CD14-positive monocyte (primary cell): ENCODE data around the gene PRKD3. TPM values are rescaled to one million over a fixed set of nuclear protein-coding genes. Genes with fewer than 3 reads are reported as not detected.

Experiments
- DNase-seq, 3 donors: peaks; one replicate each; pipeline ENCODE4 v3.0.0-alpha.2; 2011 to 2022
- H2AFZ ChIP-seq: 2 replicates; pipeline ENCODE4 v1.6.0; 2012; ENCODE audit warnings: mild to moderate bottlenecking, low read depth, low read length, inconsistent platforms; ENCODE audit not compliant: insufficient read depth, poor library complexity, severe bottlenecking
- H3K27ac ChIP-seq, 2 donors: 1 replicate in 1 of 2; 2 replicates in 1 of 2; pipeline ENCODE4 v1.5.1; 2012 to 2013; ENCODE audit warnings: low read length in 2 of 2, control low read depth in 1 of 2, inconsistent platforms in 1 of 2, low read depth in 1 of 2, mild to moderate bottlenecking in 1 of 2
- H3K27me3 ChIP-seq, 2 donors: one replicate each; pipeline versions ENCODE4 v1.6.0 to v1.6.1; 2011 to 2013; ENCODE audit warnings: low read length in 2 of 2; ENCODE audit not compliant: control insufficient read depth in 2 of 2, insufficient read depth in 2 of 2
- H3K36me3 ChIP-seq, 2 donors: replicated peaks in 1 of 2; 1 replicate in 1 of 2; 2 replicates in 1 of 2; pipeline versions ENCODE4 v1.5.1 to v1.6.1; 2012 to 2013; ENCODE audit warnings: low read length in 2 of 2, control low read depth in 1 of 2, inconsistent platforms in 1 of 2, mild to moderate bottlenecking in 1 of 2; ENCODE audit not compliant: insufficient read depth in 2 of 2, control insufficient read depth in 1 of 2
- H3K4me1 ChIP-seq, 2 donors: 1 replicate in 1 of 2; 2 replicates in 1 of 2; pipeline versions ENCODE4 v1.5.1 to v1.6.1; 2012 to 2013; ENCODE audit warnings: low read length in 2 of 2, control low read depth in 1 of 2, inconsistent platforms in 1 of 2, mild to moderate bottlenecking in 1 of 2, moderate library complexity in 1 of 2; ENCODE audit not compliant: insufficient read depth in 2 of 2, control insufficient read depth in 1 of 2
- H3K4me2 ChIP-seq: replicated peaks from 2 replicates; pipeline ENCODE3; 2012; ENCODE audit warnings: low read length, moderate library complexity, mild to moderate bottlenecking; ENCODE audit not compliant: poor library complexity, severe bottlenecking; ENCODE audit errors: extremely low read depth
- H3K4me3 ChIP-seq, 3 experiments: fragments of 200-600 bp in 1 of 3; sonication (generic) in 1 of 3; replicated peaks in 1 of 3; 1 replicate in 2 of 3; 2 replicates in 1 of 3; pipeline ENCODE4 v1.5.1; 2011 to 2013; ENCODE audit warnings: low read length in 3 of 3, mild to moderate bottlenecking in 3 of 3, control low read depth in 2 of 3, low read depth in 2 of 3, inconsistent platforms in 1 of 3, moderate library complexity in 1 of 3
- H3K79me2 ChIP-seq: 2 replicates; pipeline ENCODE4 v1.6.0; 2012; ENCODE audit warnings: mild to moderate bottlenecking, control low read depth, inconsistent platforms, low read length, moderate library complexity; ENCODE audit not compliant: insufficient read depth
- H3K9ac ChIP-seq: 2 replicates; pipeline ENCODE4 v1.6.0; 2017; ENCODE audit warnings: low read length, mild to moderate bottlenecking; ENCODE audit not compliant: insufficient read depth, poor library complexity, severe bottlenecking
- H3K9me3 ChIP-seq, 2 donors: replicated peaks in 1 of 2; 1 replicate in 1 of 2; 2 replicates in 1 of 2; pipeline versions ENCODE4 v1.5.1 to v1.6.1; 2012 to 2013; ENCODE audit warnings: low read length in 2 of 2, control low read depth in 1 of 2; ENCODE audit not compliant: control insufficient read depth in 1 of 2, insufficient read depth in 1 of 2
- H4K20me1 ChIP-seq: 2 replicates; pipeline ENCODE4 v1.6.0; 2012; ENCODE audit warnings: mild to moderate bottlenecking, low read length, control low read depth, moderate library complexity; ENCODE audit not compliant: insufficient read depth
- H3K27ac Mint-ChIP-seq, 7 donors: one replicate each; pipeline ENCODE4 v1.8.0; 2020; ENCODE audit warnings: mild to moderate bottlenecking in 7 of 7, mixed read lengths in 7 of 7, moderate library complexity in 6 of 7, inconsistent platforms in 2 of 7
- H3K27me3 Mint-ChIP-seq, 3 donors: one replicate each; pipeline ENCODE4 v1.8.0; 2021 to 2022; ENCODE audit warnings: low read depth in 3 of 3, mild to moderate bottlenecking in 3 of 3, mixed read lengths in 3 of 3, moderate library complexity in 3 of 3, inconsistent platforms in 1 of 3
- H3K36me3 Mint-ChIP-seq, 2 donors: one replicate each; pipeline ENCODE4 v1.8.0; 2020; ENCODE audit warnings: mixed read lengths in 2 of 2, inconsistent platforms in 1 of 2, mild to moderate bottlenecking in 1 of 2
- H3K4me1 Mint-ChIP-seq: one replicate; pipeline ENCODE4 v1.8.0; 2020; ENCODE audit warnings: mild to moderate bottlenecking, mixed read lengths
- H3K4me3 Mint-ChIP-seq, 2 donors: one replicate each; pipeline ENCODE4 v1.8.0; 2020; ENCODE audit warnings: mild to moderate bottlenecking in 2 of 2, mixed read lengths in 2 of 2, moderate library complexity in 1 of 2
- H3K9me3 Mint-ChIP-seq, 7 donors: one replicate each; pipeline ENCODE4 v1.8.0; 2020 to 2022; ENCODE audit warnings: mixed read lengths in 7 of 7, mild to moderate bottlenecking in 6 of 7, moderate library complexity in 6 of 7, inconsistent platforms in 2 of 7
- WGBS: methylation state at CpG from one replicate; pipeline ENCODE4 v1.1.5; 2013; ENCODE audit warnings: missing lambda C conversion rate; ENCODE audit not compliant: insufficient coverage; 5-methylcytosine and 5-hydroxymethylcytosine counted together
- intact Hi-C, 2 donors: fragments of 100-400 bp; cut with micrococcal nuclease; formaldehyde crosslinking; loops; one replicate each; pipeline versions ENCODE4 v1.15.0 to v1.15.1; 2023
- polyA plus RNA-seq, 3 donors: library from polyadenylated mRNA; depleted of rRNA in 1 of 3; unstranded in 2 of 3; stranded (reverse) in 1 of 3; fragments of 300-500 nt in 2 of 3; fragments of >200 nt in 1 of 3; fragmentation: Illumina TruSeq in 2 of 3; gene quantifications; 1 replicate in 2 of 3; 2 replicates in 1 of 3; pipeline ENCODE4 v1.2.3, GENCODE V29; 2012 to 2021
- TF ChIP-seq, protein P1 (sequence below): fragments of 200-600 bp; IDR thresholded peaks from one replicate; pipeline ENCODE4 v1.8.0; 2022; ENCODE audit warnings: antibody characterized with exemption, mild to moderate bottlenecking

PRKD3 gene
- polyA plus RNA-seq, 3 donors: 14.2 to 17.5 (median 16.9) TPM

DNA sequence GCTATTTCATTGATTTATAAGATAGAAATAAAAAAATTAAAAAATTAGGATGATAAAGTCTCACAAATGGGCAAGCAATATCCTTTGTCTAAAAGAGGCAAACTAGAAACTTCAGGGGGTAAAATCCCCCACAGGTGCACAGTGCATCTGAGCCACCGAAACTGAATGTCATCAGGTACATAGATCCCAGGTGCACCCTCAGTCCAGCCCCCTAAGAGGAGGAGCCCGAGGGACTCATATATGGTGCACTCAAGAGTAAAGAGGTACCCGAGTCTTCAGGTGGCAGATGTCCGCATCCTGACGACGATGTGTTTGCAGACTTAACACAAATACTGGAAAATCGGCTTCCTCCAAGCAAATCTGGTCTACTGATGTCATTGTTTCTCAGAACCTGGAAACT, 31.1 kb upstream of the PRKD3 start:
- 97% methylated on average over 5 of the region's 7 CpGs for WGBS
- Histone ChIP-seq H3K36me3 (peaks cover 49 to 85% of the 10 kb centered on the region in 2 donors), H3K79me2 (peaks cover 51% of the 10 kb centered on the region), H3K4me1 (peaks cover 4 to 9% of the 10 kb centered on the region in 2 donors), H3K27ac (no peak overlapping the region), H2AFZ (no peak overlapping the region), H4K20me1 (peaks cover 62% of the 10 kb centered on the region), H3K27me3 (no peaks in the 10 kb centered on the region), H3K9ac (no peak overlapping the region), H3K9me3 (no peaks in the 10 kb centered on the region), H3K4me3 (no peak overlapping the region), H3K4me2 (no peak overlapping the region)
- intact Hi-C loops: no loop called here
- Mint-ChIP-seq H3K4me3 (no peak overlapping the region), H3K36me3 (peaks cover 60 to 71% of the 10 kb centered on the region in 2 donors), H3K27ac (no peak overlapping the region), H3K9me3 (no peaks in the 10 kb centered on the region), H3K4me1 (peaks cover 9% of the 10 kb centered on the region), H3K27me3 (no peaks in the 10 kb centered on the region)
- TF ChIP-seq, protein P1, sequence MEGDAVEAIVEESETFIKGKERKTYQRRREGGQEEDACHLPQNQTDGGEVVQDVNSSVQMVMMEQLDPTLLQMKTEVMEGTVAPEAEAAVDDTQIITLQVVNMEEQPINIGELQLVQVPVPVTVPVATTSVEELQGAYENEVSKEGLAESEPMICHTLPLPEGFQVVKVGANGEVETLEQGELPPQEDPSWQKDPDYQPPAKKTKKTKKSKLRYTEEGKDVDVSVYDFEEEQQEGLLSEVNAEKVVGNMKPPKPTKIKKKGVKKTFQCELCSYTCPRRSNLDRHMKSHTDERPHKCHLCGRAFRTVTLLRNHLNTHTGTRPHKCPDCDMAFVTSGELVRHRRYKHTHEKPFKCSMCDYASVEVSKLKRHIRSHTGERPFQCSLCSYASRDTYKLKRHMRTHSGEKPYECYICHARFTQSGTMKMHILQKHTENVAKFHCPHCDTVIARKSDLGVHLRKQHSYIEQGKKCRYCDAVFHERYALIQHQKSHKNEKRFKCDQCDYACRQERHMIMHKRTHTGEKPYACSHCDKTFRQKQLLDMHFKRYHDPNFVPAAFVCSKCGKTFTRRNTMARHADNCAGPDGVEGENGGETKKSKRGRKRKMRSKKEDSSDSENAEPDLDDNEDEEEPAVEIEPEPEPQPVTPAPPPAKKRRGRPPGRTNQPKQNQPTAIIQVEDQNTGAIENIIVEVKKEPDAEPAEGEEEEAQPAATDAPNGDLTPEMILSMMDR: no peak
- no peak for DNase-seq

DNA sequence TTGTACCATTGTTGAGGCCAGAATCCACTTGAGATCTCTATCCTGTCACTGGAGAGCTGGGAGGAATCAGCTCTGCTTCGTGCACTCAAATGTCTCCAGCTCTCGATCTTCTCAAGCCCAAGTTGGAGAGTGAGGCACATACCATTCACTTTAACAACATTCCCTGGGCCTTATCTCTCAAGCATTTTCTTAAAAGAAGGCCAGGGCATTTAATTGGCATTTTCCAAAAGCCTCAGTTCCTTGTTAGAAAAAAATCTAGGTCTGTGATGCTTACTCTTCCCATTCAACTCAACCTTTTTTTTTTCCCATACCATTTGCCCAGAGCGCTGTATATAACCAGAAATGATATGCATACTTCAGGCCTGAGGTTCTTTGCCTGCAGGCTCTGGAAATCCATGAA, 29.9 kb upstream of the PRKD3 start:
- peaks cover 20% of the 10 kb centered on the region for H3K4me1 Mint-ChIP-seq
- intact Hi-C loops: no loop called here
- H3K36me3 Mint-ChIP-seq: peaks cover 50 to 59% of the 10 kb centered on the region in 2 donors
- no peak overlapping the region for H3K4me3 Mint-ChIP-seq
- 100% methylated on average over 2 of the region's 3 CpGs for WGBS
- Histone ChIP-seq H4K20me1 (peaks cover 57% of the 10 kb centered on the region), H3K4me3 (no peak overlapping the region), H3K9me3 (no peaks in the 10 kb centered on the region), H3K36me3 (peaks cover 38 to 73% of the 10 kb centered on the region in 2 donors), H3K4me2 (no peak overlapping the region), H3K79me2 (peaks cover 63% of the 10 kb centered on the region), H2AFZ (no peak overlapping the region), H3K27me3 (no peaks in the 10 kb centered on the region), H3K4me1 (peaks cover 16 to 21% of the 10 kb centered on the region in 2 donors), H3K9ac (no peak overlapping the region), H3K27ac (no peak overlapping the region)
- no peaks in the 10 kb centered on the region for H3K9me3 Mint-ChIP-seq
- DNase-seq: no peak
- TF ChIP-seq, protein P1: no peak
- H3K27me3 Mint-ChIP-seq: no peaks in the 10 kb centered on the region
- no peak overlapping the region for H3K27ac Mint-ChIP-seq
